Right lobe of liver (tissue), 4 donors: ENCODE data around the gene PTPRK.

ENCODE experiments used
- POLR2A ChIP-seq: fragments of 450-650 bp; IDR thresholded peaks from one replicate; pipeline ENCODE4 v1.6.1; 2017; ENCODE audit warnings: antibody characterized with exemption, mild to moderate bottlenecking
- TF ChIP-seq, protein P1 (sequence below), 4 donors: fragments of 200-600 bp in 3 of 4; fragments of 450-650 bp in 1 of 4; IDR thresholded peaks; one replicate each; pipeline versions ENCODE4 v1.5.1 to v1.8.0; 2016 to 2022; ENCODE audit warnings: antibody characterized with exemption in 4 of 4, mild to moderate bottlenecking in 2 of 4
- donor health status: DM: no; HTN: no; CAD: no.
- donor health status: DM: no; HTN: no; CAD: no.
- donor health status: DM: no; HTN: yes; CAD: no.

DNA sequence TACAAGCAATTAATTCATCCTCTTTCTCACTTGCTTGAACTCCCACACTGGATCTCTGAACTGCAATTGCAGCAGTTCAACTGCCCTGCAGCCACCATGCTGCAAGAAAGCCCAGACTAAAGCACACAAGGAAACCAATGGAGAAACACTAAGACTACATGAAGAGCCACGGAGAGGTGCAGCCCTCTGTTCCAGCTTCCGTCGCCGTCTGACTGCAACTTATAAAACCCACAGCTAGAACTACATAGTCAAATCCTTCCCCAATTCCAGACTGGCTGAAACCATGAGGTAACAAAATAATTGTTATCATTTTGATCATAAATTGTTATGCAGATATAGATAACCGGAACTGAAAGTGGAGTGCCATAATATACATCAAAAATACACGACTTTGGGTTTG lies 598.4 kb downstream of the PTPRK start:
- no peak for TF ChIP-seq POLR2A
- TF ChIP-seq, protein P1, sequence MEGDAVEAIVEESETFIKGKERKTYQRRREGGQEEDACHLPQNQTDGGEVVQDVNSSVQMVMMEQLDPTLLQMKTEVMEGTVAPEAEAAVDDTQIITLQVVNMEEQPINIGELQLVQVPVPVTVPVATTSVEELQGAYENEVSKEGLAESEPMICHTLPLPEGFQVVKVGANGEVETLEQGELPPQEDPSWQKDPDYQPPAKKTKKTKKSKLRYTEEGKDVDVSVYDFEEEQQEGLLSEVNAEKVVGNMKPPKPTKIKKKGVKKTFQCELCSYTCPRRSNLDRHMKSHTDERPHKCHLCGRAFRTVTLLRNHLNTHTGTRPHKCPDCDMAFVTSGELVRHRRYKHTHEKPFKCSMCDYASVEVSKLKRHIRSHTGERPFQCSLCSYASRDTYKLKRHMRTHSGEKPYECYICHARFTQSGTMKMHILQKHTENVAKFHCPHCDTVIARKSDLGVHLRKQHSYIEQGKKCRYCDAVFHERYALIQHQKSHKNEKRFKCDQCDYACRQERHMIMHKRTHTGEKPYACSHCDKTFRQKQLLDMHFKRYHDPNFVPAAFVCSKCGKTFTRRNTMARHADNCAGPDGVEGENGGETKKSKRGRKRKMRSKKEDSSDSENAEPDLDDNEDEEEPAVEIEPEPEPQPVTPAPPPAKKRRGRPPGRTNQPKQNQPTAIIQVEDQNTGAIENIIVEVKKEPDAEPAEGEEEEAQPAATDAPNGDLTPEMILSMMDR (IDR thresholded peaks at IDR 0.05), result no peak
